Measurements from ENCODE around the gene PDRG1.
A peak's percentile ranks its signal among the peaks of the same experiment; 100 is the strongest.

PDRG1 gene

DNA sequence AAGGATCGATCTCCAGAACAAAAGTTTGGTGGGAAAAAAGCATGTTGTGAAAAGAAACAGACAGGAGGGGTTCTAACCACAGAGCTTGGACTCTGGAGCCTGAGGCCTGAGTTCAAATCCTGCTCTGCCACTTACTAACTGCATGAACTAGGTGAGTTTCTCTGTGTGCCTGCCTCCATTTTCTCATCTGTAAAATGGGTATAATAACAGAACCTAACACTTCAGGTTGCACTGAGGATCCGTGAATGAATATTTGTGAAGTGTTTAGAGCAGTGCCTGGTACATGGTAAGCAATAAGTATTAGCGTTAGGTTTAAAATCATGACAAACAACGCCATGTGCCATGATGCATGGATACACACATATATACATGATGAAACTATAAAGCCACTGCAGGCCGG is 44.8 kb downstream of the PDRG1 start:
- DNase-seq (ENCODE audit: low read depth): no peak

DNA sequence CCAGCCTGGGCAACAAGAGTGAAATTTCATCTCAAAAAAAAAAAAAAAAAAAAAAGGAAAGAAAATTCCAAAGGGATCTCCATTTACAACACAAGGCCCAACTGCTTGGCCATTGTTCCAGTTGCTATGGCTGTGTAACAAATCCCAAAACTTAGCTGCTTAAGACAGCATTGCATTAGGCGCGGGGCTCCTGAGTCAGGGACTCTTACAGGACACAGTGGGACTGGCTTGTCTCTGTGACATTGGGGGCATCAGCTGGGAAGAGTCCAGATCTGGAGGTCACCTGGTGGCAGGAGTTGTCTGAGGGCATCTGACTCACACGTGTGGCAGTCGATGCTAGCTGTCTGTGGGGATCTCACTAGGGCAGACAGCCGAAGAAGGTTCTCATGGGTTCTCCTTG is 45.8 kb downstream of the PDRG1 start:
- no peak for DNase-seq (ENCODE audit: low read depth)

DNA sequence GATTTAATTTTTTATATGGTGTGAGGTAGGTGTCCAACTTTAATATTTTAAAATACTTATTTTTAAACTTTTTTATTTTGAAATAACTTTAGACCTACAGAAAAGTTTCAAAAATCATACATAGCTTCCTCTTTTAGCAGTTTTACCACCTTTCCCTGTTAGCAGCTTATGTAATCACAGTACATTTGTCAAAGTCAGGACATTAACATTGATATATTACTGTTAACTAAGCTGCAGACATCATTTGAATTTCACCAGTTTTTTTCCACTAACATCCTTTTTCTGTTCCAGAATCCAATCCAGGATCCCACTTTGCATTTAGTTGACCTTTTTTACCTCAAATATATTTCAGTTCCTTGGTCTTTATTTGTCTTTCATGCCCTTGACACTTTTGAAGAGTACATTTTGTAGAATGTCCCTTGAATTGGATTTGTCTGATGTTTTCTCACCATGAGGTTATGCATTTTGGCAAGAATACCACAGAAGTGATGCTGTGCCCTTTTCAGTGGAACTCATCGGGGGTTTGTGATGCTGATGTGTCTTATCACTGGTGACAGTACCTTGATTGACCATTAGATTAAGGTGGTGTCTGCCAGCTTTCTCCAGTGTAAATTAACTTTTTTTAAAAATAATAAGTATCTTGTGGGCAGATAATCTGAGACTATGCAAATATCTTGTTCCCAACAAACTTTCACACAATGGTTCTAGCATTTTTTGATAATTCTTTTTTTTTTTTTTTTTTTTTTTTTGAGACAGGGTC is 48.0 kb downstream of the PDRG1 start:
- no peak for DNase-seq (ENCODE audit: low read depth)

DNA sequence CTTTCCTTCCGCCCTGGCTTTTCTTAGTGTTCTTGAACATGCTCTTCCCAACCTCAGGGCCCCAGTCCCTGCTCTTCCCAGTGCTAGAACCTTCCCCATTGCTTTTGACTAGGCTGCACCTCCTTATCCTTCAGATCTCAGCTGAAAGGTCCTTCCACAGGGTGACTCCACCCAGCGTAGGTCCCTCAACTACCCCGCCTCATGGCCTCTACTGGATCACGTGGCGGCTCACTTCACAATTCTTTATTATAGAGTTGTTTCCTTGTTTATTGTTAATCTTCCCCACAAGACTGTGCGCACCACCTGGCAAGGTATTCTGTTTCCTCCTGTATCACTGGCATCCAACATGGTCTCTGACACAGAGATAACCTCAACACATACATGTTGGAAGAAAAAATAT is 50.2 kb downstream of the PDRG1 start:
- no peak for DNase-seq (ENCODE audit: low read depth)

DNA sequence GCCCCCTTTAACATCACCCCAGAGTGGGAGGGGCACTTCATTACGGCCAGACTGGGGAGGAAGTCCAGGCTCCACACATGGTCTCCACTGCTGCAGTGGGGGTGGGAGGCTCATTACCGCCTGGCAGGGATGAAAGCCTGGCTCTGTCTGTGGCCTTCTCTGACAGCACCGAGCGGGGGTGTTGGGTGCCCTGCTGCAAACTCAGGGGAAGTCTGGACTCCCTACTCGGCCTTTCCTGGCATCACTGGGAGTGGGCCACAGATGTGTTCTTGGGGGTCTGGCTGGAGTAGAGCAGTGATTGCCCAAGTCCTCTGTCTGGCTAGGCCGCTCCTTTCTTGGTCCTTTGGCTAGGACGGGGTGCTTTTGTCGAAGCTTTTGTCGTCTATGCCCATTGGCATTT is 54.3 kb downstream of the PDRG1 start:
- no peak for DNase-seq (ENCODE audit: low read depth)

DNA sequence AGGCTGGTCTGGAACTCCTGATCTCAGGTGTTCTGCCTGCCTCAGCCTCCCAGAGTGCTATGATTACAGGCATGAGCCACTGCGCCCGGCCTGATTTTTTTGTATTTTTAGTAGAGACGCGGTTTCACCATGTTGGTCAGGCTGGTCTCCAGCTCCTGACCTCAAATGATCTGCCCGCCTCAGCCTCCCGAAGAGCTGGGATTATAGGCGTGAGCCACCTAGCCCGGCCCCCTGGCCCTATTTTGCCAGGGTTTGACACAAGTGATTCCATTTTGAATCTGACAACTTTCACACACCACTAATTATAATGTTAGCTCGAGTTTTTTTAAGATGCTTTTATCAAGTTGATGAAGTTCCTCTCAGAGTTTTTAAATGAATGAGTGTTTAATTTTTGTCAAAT is 55.8 kb downstream of the PDRG1 start:
- no peak for DNase-seq (ENCODE audit: low read depth)

DNA sequence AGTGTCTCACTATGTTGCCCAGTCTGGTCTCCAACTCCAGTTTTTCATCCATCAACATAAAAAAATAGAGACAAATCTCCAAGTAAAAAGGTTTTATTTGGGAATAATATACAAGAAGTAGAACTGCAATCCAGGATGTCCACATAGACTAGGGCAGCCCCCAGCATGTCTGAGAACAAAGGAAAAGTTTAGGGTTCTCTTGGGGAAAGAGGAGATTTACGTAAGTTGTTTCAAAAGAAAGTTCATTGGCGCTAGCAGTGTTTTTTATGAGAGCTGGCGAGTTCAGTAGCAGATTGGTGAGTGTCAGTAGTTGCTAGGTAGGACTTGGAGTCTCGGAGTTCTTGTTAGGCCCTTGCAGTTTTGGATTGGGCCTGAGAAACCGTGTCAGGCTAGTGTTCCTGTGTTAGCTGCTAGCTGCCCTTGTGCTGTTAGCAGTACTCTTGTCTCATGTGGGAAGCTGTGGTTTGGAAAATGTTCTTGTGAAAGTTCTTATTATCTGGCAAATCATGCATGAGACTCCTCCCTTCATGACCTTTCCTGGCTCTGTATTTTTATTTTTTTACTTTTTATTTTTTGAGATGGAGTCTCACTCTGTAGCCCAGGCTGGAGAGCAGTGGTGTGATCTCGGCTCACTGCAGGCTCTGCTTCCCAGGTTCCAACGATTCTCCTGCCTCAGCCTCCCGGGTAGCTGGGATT is 56.7 kb downstream of the PDRG1 start:
- DNase-seq (ENCODE audit: low read depth): peak; percentile 65
